PC-9 (cell line): ENCODE data around the gene UBE2QL1.

Experiments
- CTCF ChIP-seq: fragments of 200-600 bp; sonication (generic); conservative IDR thresholded peaks from 2 replicates; pipeline ENCODE4 v1.6.1; 2017; ENCODE audit warnings: mixed run types, antibody characterized with exemption, mild to moderate bottlenecking, moderate library complexity
- EZH2 ChIP-seq: fragments of 200-600 bp; sonication (generic); IDR thresholded peaks from 2 replicates; pipeline ENCODE4 v1.8.0; 2017; ENCODE audit warnings: antibody characterized with exemption, low read depth

GRCh38 chr5:6472792-6473191, 24.1 kb downstream of the UBE2QL1 start:
- TF ChIP-seq CTCF = no peak
- TF ChIP-seq EZH2 = no peak
